Peyer's patch (tissue), 4 donors: ENCODE results near the gene EML1. TPM values are rescaled to one million over a fixed set of nuclear protein-coding genes. Genes with fewer than 3 reads are reported as not detected.

ENCODE experiments used
- DNase-seq, 3 donors: peaks; one replicate each; pipeline ENCODE4 v3.0.0-alpha.2; 2017 to 2019
- H3K27ac ChIP-seq, 4 donors: fragments of 200-600 bp; sonication (generic); one replicate each; pipeline ENCODE4 v1.5.1; 2016 to 2019
- H3K27me3 ChIP-seq, 2 donors: fragments of 200-600 bp; sonication (generic); one replicate each; pipeline ENCODE4 v1.5.1; 2019
- H3K36me3 ChIP-seq, 3 donors: fragments of 200-600 bp; sonication (generic); one replicate each; pipeline ENCODE4 v1.5.1; 2016 to 2019
- H3K4me1 ChIP-seq, 4 donors: fragments of 200-600 bp; sonication (generic); one replicate each; pipeline ENCODE4 v1.5.1; 2016 to 2019
- H3K4me3 ChIP-seq, 4 donors: fragments of 200-600 bp; sonication (generic); 1 replicate in 3 of 4; 2 replicates in 1 of 4; pipeline ENCODE4 v1.5.1; 2016 to 2019; ENCODE audit warnings: mild to moderate bottlenecking in 1 of 4
- H3K9me3 ChIP-seq, 4 donors: fragments of 200-600 bp; sonication (generic); one replicate each; pipeline ENCODE4 v1.5.1; 2016 to 2019; ENCODE audit warnings: mild to moderate bottlenecking in 1 of 4
- POLR2A ChIP-seq, 2 donors: fragments of 450-650 bp; IDR thresholded peaks; one replicate each; pipeline ENCODE4 v1.5.1; 2017; ENCODE audit warnings: antibody characterized with exemption in 2 of 2, mild to moderate bottlenecking in 2 of 2, moderate library complexity in 2 of 2
- total RNA-seq, 4 donors: library from RNA; depleted of rRNA; stranded (reverse); fragments of >200 nt; gene quantifications; one replicate each; pipeline ENCODE4 v1.1.0, GENCODE V29; 2016
- TF ChIP-seq, protein P1 (sequence below), 6 experiments: fragments of 450-650 bp in 4 of 6; fragments of 200-600 bp in 2 of 6; sonication (generic) in 1 of 6; IDR thresholded peaks; one replicate each; pipeline ENCODE4 v1.5.1; 2017 to 2019; ENCODE audit warnings: antibody characterized with exemption in 6 of 6, mild to moderate bottlenecking in 3 of 6, moderate library complexity in 1 of 6

Gene EML1
- total RNA-seq, 4 donors from 2014 or later, result 12.3 to 32.2 (median 18.9) TPM

DNA sequence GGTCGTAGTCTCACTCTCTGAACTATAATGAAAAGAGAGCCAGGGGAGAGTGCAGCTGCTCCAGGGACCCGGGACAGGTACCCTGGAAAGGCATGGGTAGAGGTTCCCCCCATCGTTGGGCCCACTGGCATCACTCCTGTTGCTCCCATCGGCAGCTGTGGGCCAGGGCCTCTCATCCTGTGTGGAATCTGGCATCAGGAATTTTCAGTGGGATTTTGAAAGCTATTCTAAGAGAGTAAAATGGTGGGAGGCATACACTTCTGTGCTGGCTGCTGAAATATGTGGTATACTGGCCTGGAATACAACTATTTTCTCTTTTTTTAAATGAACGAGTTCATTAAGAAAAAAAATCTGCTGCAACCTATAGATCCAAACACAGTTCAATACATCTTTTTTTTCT is 38.1 kb downstream of the EML1 start:
- Histone ChIP-seq H3K27ac (no peak overlapping the region), H3K27me3 (no peaks in the 10 kb centered on the region), H3K4me1 (no peaks in the 10 kb centered on the region), H3K9me3 (no peaks in the 10 kb centered on the region), H3K36me3 (no peaks in the 10 kb centered on the region), H3K4me3 (no peak overlapping the region)
- DNase-seq, result no peak
- TF ChIP-seq POLR2A (IDR thresholded peaks at IDR 0.05), result no peak
- TF ChIP-seq, protein P1, sequence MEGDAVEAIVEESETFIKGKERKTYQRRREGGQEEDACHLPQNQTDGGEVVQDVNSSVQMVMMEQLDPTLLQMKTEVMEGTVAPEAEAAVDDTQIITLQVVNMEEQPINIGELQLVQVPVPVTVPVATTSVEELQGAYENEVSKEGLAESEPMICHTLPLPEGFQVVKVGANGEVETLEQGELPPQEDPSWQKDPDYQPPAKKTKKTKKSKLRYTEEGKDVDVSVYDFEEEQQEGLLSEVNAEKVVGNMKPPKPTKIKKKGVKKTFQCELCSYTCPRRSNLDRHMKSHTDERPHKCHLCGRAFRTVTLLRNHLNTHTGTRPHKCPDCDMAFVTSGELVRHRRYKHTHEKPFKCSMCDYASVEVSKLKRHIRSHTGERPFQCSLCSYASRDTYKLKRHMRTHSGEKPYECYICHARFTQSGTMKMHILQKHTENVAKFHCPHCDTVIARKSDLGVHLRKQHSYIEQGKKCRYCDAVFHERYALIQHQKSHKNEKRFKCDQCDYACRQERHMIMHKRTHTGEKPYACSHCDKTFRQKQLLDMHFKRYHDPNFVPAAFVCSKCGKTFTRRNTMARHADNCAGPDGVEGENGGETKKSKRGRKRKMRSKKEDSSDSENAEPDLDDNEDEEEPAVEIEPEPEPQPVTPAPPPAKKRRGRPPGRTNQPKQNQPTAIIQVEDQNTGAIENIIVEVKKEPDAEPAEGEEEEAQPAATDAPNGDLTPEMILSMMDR (IDR thresholded peaks at IDR 0.05), result no peak

DNA sequence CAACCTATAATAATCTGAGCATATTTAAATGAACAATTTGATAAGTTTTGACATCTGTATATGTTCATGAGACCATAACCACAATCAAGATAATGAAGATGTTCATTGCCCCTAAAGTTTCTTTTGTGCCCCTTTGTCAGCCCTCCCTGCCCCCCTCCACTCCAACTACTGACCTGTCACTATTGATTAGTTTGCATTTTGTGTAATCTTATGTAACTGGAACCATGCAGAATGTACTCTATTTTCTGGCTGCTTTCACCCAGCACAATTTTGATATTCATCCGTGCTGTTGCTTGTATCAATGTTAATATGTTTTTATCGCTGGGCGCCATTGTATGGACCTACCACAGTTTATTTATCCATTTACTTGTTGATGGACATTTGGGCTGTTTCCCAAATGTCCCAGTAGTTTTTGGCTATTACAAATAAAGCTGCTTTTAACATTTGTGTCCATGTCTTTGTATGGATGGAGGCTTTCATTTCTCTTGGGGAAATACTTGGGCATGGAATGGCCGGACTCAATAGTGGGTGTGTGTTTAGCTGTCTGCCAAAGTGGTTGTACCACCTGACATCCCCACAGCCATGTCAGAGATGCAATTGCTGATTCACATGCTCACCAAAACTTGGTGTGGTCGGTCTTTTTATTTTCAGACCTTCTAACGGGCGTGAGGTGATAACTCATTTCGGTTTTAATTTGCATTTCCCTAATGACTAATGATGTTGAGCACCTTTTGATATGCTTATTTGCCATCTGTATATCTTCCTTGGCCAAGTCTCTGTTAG is 38.9 kb downstream of the EML1 start:
- no peaks in the 10 kb centered on the region for H3K4me1 ChIP-seq
- no peak for DNase-seq
- no peaks in the 10 kb centered on the region for H3K27me3 ChIP-seq
- H3K27ac ChIP-seq, result no peak overlapping the region
- no peak overlapping the region for H3K4me3 ChIP-seq
- no peaks in the 10 kb centered on the region for H3K36me3 ChIP-seq
- TF ChIP-seq, protein P1 (IDR thresholded peaks at IDR 0.05), result no peak
- TF ChIP-seq POLR2A (IDR thresholded peaks at IDR 0.05), result no peak
- H3K9me3 ChIP-seq, result no peaks in the 10 kb centered on the region

DNA sequence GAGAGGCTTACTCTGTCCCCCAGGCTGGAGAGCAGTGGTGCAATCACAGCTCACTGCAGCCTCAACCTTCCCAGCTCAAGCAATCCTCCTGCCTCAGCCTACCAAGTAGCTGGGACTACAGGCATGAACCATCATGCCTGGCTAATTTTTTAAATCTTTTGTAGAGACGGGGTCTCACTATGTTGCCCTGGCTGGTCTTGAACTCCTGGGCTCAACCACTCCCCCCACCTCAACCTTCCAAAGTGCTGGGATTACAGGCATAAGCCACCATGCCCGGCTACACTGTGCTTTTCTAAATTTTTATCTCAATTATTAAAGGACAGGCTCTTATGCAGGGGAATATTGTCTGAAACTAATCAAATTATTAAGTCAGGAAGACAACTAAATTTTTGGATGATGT is 44.6 kb downstream of the EML1 start:
- no peak overlapping the region for H3K4me3 ChIP-seq
- no peak overlapping the region for H3K27ac ChIP-seq
- H3K27me3 ChIP-seq, result no peaks in the 10 kb centered on the region
- TF ChIP-seq POLR2A (IDR thresholded peaks at IDR 0.05), result no peak
- TF ChIP-seq, protein P1 (IDR thresholded peaks at IDR 0.05), result no peak
- no peak for DNase-seq
- no peaks in the 10 kb centered on the region for H3K36me3 ChIP-seq
- H3K9me3 ChIP-seq, result no peaks in the 10 kb centered on the region
- H3K4me1 ChIP-seq, result no peaks in the 10 kb centered on the region

DNA sequence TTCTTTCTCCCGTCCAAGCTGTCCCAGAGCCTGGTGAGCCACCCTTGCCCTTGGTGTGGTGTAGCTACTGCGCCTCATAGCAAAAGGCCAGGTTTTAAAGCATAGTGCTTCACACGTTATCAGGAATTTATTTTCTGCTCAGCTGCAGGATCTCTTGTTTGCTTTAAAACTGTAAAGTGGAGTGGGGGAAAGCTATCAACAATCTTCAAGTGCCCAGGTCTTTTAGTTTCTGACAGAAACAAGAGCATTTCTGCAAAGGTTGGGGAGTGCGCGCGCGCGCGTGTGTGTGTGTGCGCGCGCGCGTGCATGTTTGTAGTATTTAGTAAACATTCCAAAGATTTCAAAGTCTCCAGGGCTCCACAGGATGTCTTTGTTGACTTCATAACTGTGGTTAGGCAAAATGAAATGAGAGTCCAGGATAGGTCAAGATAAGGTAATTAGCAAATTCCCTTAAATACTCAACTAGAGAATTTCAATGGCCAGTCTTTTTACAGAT is 45.5 kb downstream of the EML1 start:
- Histone ChIP-seq H3K27ac (no peak overlapping the region), H3K36me3 (no peaks in the 10 kb centered on the region), H3K27me3 (no peaks in the 10 kb centered on the region), H3K4me1 (no peaks in the 10 kb centered on the region), H3K4me3 (no peak overlapping the region), H3K9me3 (no peaks in the 10 kb centered on the region)
- DNase-seq, result no peak
- no peak for TF ChIP-seq POLR2A (IDR thresholded peaks at IDR 0.05)
- TF ChIP-seq, protein P1 (IDR thresholded peaks at IDR 0.05), result no peak

DNA sequence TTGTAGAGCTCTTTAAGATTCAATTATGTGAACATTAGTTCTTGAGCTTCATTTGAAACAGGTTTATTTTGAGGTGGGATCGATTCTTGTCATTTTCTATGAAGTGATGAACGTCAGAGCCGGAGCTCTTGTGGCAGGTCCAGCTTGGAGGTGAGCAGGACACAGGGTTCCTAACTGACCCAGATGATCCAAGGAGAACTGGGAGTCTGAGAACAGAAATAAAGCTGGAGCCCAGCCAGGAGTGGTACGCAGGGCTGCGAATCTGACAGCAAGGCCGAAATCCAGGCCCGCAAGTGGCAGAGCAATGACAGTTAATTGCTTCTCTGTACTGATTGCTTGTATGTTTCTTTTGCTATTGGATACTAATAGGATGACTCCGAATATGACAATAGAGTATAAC is 46.5 kb downstream of the EML1 start:
- Histone ChIP-seq H3K27ac (no peak overlapping the region), H3K4me3 (no peak overlapping the region), H3K27me3 (no peaks in the 10 kb centered on the region), H3K9me3 (no peaks in the 10 kb centered on the region), H3K36me3 (no peaks in the 10 kb centered on the region), H3K4me1 (no peaks in the 10 kb centered on the region)
- TF ChIP-seq POLR2A (IDR thresholded peaks at IDR 0.05), result no peak
- TF ChIP-seq, protein P1 (IDR thresholded peaks at IDR 0.05), result no peak
- DNase-seq, result no peak
